HL-60/S4 (cell line): ENCODE results near the gene CSAG1.
"Not testable (repeated sequence)": the region's sequence is repeated elsewhere in the genome, so short reads cannot be mapped to it uniquely, and the experiment has no call there.

Source experiments
- in situ Hi-C: fragments of 300-500 bp; cut with MboI; formaldehyde crosslinking; loops from 2 replicates; pipeline ENCODE4 v1.14.3; 2022; ENCODE audit warnings: low sequenced_read_pairs

The CSAG1 gene

GRCh38 chrX:152700390-152700789 lies 33.1 kb downstream of the CSAG1 start:
- in situ Hi-C loops: not testable (repeated sequence)

DNA sequence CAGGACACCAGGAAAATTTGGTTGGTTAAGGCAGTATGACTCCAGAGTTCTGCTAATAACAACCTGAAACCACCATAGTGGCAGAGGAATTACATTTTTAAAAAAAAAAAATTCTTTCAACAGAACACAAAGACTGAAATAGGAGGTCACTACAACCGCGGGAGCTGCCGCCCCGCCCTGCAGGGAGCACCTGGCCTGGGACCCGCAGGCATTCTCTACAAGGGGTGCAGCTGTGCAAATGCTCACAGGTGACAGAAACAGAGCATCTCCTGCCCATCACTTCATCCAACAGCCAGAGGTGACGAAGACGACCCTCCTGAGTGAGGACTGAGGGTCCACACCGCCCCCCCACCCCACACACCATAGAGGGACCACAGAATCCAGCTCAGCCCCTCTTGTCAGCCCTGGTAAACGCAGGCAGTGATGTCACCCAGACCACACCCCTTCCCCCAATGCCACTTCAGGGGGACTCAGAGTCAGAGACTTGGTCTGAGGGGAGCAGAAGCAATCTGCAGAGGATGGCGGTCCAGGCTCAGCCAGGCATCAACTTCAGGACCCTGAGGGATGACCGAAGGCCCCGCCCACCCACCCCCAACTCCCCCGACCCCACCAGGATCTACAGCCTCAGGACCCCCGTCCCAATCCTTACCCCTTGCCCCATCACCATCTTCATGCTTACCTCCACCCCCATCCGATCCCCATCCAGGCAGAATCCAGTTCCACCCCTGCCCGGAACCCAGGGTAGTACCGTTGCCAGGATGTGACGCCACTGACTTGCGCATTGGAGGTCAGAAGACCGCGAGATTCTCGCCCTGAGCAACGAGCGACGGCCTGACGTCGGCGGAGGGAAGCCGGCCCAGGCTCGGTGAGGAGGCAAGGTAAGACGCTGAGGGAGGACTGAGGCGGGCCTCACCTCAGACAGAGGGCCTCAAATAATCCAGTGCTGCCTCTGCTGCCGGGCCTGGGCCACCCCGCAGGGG lies 35.3 kb downstream of the CSAG1 start, which contains the start of gene MAGEA3:
TSS of gene MAGEA3 (plus strand) at position 843 of the 980 bp plus-strand sequence. CDS start 2,039 bp downstream, outside the sequence.
- in situ Hi-C loops: not testable (repeated sequence)

- in situ Hi-C loops: not testable (repeated sequence)
These were observed 52.5 kb downstream of the CSAG1 start for GRCh38 chrX:152681012-152681411.
